H1 (cell line): ENCODE results near the gene ZC3HAV1.

Experiments
- BRCA1 ChIP-seq: IDR thresholded peaks from 2 replicates; pipeline ENCODE4 v1.6.1; 2012; ENCODE audit warnings: low read depth, low read length, improper control_type of control experiment
- CEBPB ChIP-seq: IDR thresholded peaks from 2 replicates; pipeline ENCODE4 v1.6.1; 2012; ENCODE audit warnings: low read depth, low read length
- CTCF ChIP-seq, 3 experiments: IDR thresholded peaks; 1 replicate in 2 of 3; 2 replicates in 1 of 3; pipeline versions ENCODE4 v1.5.1 to v1.6.1; 2011; ENCODE audit warnings: low read length in 3 of 3, mild to moderate bottlenecking in 3 of 3, inconsistent platforms in 2 of 3, low read depth in 1 of 3, moderate library complexity in 1 of 3; ENCODE audit not compliant: insufficient read depth in 1 of 3; ENCODE audit errors: control extremely low read depth in 1 of 3
- JUN ChIP-seq: IDR thresholded peaks from 2 replicates; pipeline ENCODE4 v1.6.1; 2011; ENCODE audit warnings: low read depth, mild to moderate bottlenecking, improper control_type of control experiment, low read length
- RAD21 ChIP-seq, 2 experiments: IDR thresholded peaks in 1 of 2; conservative IDR thresholded peaks in 1 of 2; 2 replicates each; pipeline ENCODE4 v1.6.1; 2011; ENCODE audit warnings: low read depth in 2 of 2, low read length in 2 of 2, improper control_type of control experiment in 1 of 2, inconsistent platforms in 1 of 2, mild to moderate bottlenecking in 1 of 2, moderate library complexity in 1 of 2
- USF2 ChIP-seq: IDR thresholded peaks from 2 replicates; pipeline ENCODE4 v1.6.1; 2011; ENCODE audit warnings: low read length, improper control_type of control experiment

- no peak for TF ChIP-seq RAD21 (IDR thresholded peaks at IDR 0.05 in 1 of 2, conservative IDR thresholded peaks at IDR 0.05 in 1 of 2; ENCODE audit: low read depth in 2 of 2, low read length in 2 of 2)
- no peak for TF ChIP-seq CEBPB
- no peak for TF ChIP-seq BRCA1
- no peak for TF ChIP-seq CTCF (IDR thresholded peaks at IDR 0.05; ENCODE audit: control extremely low read depth in 1 of 3, insufficient read depth in 1 of 3, low read depth in 1 of 3, low read length in 3 of 3)
- no peak for TF ChIP-seq JUN
- TF ChIP-seq USF2 = no peak
Measured at GRCh38 chr7:139124084-139124914, 14.8 kb upstream of the ZC3HAV1 start.
